ENCODE data around the gene DLL1.

The DLL1 gene

DNA sequence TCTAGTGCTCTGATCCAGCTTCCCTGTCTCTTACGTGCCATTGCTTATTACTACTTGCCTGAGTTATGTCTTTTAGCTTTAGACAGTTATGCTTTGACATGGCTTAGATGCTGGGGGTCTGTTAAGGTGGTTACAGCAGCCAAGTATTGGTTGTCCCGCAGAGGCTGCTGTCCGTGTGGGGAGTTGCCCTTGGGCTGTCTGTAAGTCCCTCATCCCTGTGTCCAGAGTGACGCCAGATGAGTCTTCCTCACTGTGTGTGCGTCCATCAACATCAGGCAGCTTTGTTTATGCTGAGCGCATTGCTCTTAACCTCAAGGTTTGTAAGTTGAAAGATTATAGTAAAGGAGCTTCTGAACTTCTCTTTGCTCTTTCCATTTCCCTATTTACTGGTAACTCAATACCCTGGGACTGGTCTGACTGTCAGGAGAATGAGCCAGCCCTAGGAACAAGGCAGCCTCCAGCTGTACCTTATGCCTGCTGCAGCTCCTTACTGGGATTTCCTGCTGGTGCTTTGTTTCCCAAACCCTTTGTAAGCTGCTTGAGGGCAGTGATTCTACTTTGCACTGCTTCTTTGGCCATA lies 22.9 kb upstream of the DLL1 start:
- no peaks in the 10 kb centered on the region for H3K4me1 ChIP-seq (ENCODE audit: low read length)
- H3K9me2 ChIP-seq (replicated peaks; ENCODE audit: insufficient read depth, low read length), result no peaks in the 10 kb centered on the region
- H3K27ac ChIP-seq (ENCODE audit: low read length), result no peak overlapping the region
- no peak overlapping the region for H3K9ac ChIP-seq (ENCODE audit: low read length)
- no peak overlapping the region for H3K4me3 ChIP-seq (ENCODE audit: low read length)
- no peak overlapping the region for H3K4me2 ChIP-seq (ENCODE audit: low read depth, low read length)
- H3K9me3 ChIP-seq (replicated peaks; ENCODE audit: insufficient read depth, low read length), result no peaks in the 10 kb centered on the region
- H3K27me3 ChIP-seq (replicated peaks; ENCODE audit: insufficient read depth, low read length), result no peaks in the 10 kb centered on the region
- no peak overlapping the region for H2AFZ ChIP-seq (ENCODE audit: low read length)
- DNase-seq, result no peak
- no peaks in the 10 kb centered on the region for H4K20me1 ChIP-seq (ENCODE audit: insufficient read depth, low read length)
- TF ChIP-seq EZH2 (optimal IDR thresholded peaks at IDR 0.05; ENCODE audit: low read depth, low read length), result no peak
- no peak for TF ChIP-seq EZH2phosphoT487 (IDR thresholded peaks at IDR 0.05; ENCODE audit: low read length)
- TF ChIP-seq, protein P1, sequence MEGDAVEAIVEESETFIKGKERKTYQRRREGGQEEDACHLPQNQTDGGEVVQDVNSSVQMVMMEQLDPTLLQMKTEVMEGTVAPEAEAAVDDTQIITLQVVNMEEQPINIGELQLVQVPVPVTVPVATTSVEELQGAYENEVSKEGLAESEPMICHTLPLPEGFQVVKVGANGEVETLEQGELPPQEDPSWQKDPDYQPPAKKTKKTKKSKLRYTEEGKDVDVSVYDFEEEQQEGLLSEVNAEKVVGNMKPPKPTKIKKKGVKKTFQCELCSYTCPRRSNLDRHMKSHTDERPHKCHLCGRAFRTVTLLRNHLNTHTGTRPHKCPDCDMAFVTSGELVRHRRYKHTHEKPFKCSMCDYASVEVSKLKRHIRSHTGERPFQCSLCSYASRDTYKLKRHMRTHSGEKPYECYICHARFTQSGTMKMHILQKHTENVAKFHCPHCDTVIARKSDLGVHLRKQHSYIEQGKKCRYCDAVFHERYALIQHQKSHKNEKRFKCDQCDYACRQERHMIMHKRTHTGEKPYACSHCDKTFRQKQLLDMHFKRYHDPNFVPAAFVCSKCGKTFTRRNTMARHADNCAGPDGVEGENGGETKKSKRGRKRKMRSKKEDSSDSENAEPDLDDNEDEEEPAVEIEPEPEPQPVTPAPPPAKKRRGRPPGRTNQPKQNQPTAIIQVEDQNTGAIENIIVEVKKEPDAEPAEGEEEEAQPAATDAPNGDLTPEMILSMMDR (IDR thresholded peaks at IDR 0.05; ENCODE audit: low read length), result no peak
- no peaks in the 10 kb centered on the region for H3F3A ChIP-seq (ENCODE audit: insufficient read depth, low read length)
- H3K36me3 ChIP-seq (replicated peaks; ENCODE audit: insufficient read depth, low read length), result no peaks in the 10 kb centered on the region
- H3K79me2 ChIP-seq (ENCODE audit: low read length), result peaks cover 10% of the 10 kb centered on the region

DNA sequence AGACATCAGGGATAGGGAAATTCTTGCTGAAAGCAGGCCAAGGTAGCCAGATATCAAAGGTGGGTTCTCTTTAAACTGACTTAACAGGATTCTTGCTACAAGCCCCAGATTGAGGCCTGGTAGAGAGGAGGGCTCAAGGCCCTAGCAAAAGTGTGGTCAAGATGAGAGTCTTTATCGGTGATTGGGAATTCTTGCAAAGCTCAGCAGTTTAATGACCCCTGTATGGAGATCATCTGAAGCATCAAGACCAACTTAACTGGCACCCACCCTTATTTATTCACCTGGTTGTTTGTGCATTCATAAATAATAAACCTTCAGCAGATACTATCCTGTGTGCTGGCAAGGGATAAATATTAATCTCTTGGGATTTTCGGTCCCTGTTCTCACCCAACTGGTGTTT lies 22.0 kb upstream of the DLL1 start:
- H3K9me3 ChIP-seq (replicated peaks; ENCODE audit: insufficient read depth, low read length), result no peaks in the 10 kb centered on the region
- H3K27me3 ChIP-seq (replicated peaks; ENCODE audit: insufficient read depth, low read length), result no peaks in the 10 kb centered on the region
- no peaks in the 10 kb centered on the region for H3K36me3 ChIP-seq (replicated peaks; ENCODE audit: insufficient read depth, low read length)
- no peaks in the 10 kb centered on the region for H3K4me1 ChIP-seq (ENCODE audit: low read length)
- H3K9ac ChIP-seq (ENCODE audit: low read length), result no peak overlapping the region
- no peak for DNase-seq
- peaks cover 16% of the 10 kb centered on the region for H3K79me2 ChIP-seq (ENCODE audit: low read length)
- no peak overlapping the region for H3K27ac ChIP-seq (ENCODE audit: low read length)
- no peaks in the 10 kb centered on the region for H3K9me2 ChIP-seq (replicated peaks; ENCODE audit: insufficient read depth, low read length)
- no peak overlapping the region for H3K4me2 ChIP-seq (ENCODE audit: low read depth, low read length)
- H2AFZ ChIP-seq (ENCODE audit: low read length), result no peak overlapping the region
- H3K4me3 ChIP-seq (ENCODE audit: low read length), result no peak overlapping the region
- no peaks in the 10 kb centered on the region for H3F3A ChIP-seq (ENCODE audit: insufficient read depth, low read length)
- H4K20me1 ChIP-seq (ENCODE audit: insufficient read depth, low read length), result no peaks in the 10 kb centered on the region
- TF ChIP-seq EZH2 (optimal IDR thresholded peaks at IDR 0.05; ENCODE audit: low read depth, low read length) (no peak), EZH2phosphoT487 (IDR thresholded peaks at IDR 0.05; ENCODE audit: low read length) (no peak)
- TF ChIP-seq, protein P1 (IDR thresholded peaks at IDR 0.05; ENCODE audit: low read length), result no peak

DNA sequence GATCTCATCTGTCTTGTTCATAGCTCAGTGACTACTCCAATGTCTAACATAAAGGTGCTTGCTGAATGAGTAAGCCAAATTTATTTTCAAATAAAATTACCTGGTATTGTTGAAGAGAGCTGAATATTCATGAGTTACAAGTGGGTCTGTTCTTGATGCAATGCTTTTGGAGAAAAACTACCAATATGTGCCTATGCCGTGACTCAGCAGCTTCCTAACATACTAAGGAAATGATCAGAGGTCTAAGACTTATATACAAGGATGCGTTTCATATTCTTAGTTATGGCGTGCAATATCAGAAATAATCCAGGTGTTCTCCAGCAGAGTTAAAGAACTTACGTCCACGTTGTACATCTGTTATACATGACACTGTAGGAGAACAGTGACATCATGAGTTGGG lies 20.8 kb upstream of the DLL1 start:
- H3K9me3 ChIP-seq (replicated peaks; ENCODE audit: insufficient read depth, low read length), result no peaks in the 10 kb centered on the region
- H3K9me2 ChIP-seq (replicated peaks; ENCODE audit: insufficient read depth, low read length), result no peaks in the 10 kb centered on the region
- no peak overlapping the region for H3K4me3 ChIP-seq (ENCODE audit: low read length)
- no peak overlapping the region for H3K4me2 ChIP-seq (ENCODE audit: low read depth, low read length)
- H3K9ac ChIP-seq (ENCODE audit: low read length), result no peak overlapping the region
- no peaks in the 10 kb centered on the region for H4K20me1 ChIP-seq (ENCODE audit: insufficient read depth, low read length)
- no peaks in the 10 kb centered on the region for H3F3A ChIP-seq (ENCODE audit: insufficient read depth, low read length)
- H3K79me2 ChIP-seq (ENCODE audit: low read length), result peaks cover 27% of the 10 kb centered on the region
- no peak overlapping the region for H3K27ac ChIP-seq (ENCODE audit: low read length)
- no peak for DNase-seq
- TF ChIP-seq EZH2 (optimal IDR thresholded peaks at IDR 0.05; ENCODE audit: low read depth, low read length) (no peak), EZH2phosphoT487 (IDR thresholded peaks at IDR 0.05; ENCODE audit: low read length) (no peak)
- TF ChIP-seq, protein P1 (IDR thresholded peaks at IDR 0.05; ENCODE audit: low read length), result no peak
- 0 out of 2 replicates have a peak, but pooled peaks cover 3% of the 10 kb centered on the region for H3K4me1 ChIP-seq (ENCODE audit: low read length)
- H2AFZ ChIP-seq (ENCODE audit: low read length), result no peak overlapping the region
- no peaks in the 10 kb centered on the region for H3K36me3 ChIP-seq (replicated peaks; ENCODE audit: insufficient read depth, low read length)
- no peaks in the 10 kb centered on the region for H3K27me3 ChIP-seq (replicated peaks; ENCODE audit: insufficient read depth, low read length)

Data from MM.1S (cell line).